H9 (cell line): ENCODE data around the gene AFDN. TPM values are rescaled to one million over a fixed set of nuclear protein-coding genes. Genes with fewer than 3 reads are reported as not detected.

Source experiments
- DNase-seq: peaks from one replicate; pipeline ENCODE4 v3.0.0-alpha.2; 2017
- H2AFZ ChIP-seq: one replicate; pipeline ENCODE4 v1.6.1; 2013; ENCODE audit warnings: mild to moderate bottlenecking, low read length, control low read depth, moderate library complexity
- H2AK5ac ChIP-seq: 2 replicates; pipeline ENCODE4 v1.6.1; 2013; ENCODE audit warnings: low read length, control low read depth, mixed read lengths; ENCODE audit not compliant: insufficient read length
- H2BK120ac ChIP-seq: one replicate; pipeline ENCODE4 v1.6.1; 2013; ENCODE audit warnings: low read depth, mild to moderate bottlenecking, low read length, control low read depth, inconsistent platforms; ENCODE audit not compliant: poor library complexity, severe bottlenecking
- H2BK12ac ChIP-seq: 2 replicates; pipeline ENCODE4 v1.6.1; 2013; ENCODE audit warnings: low read length, control low read depth, mixed read lengths, low read depth; ENCODE audit not compliant: insufficient read length
- H2BK15ac ChIP-seq: 2 replicates; pipeline ENCODE4 v1.6.1; 2013; ENCODE audit warnings: low read depth, low read length, control low read depth
- H2BK20ac ChIP-seq: one replicate; pipeline ENCODE4 v1.6.1; 2013; ENCODE audit warnings: low read depth, mild to moderate bottlenecking, low read length, control low read depth, inconsistent platforms; ENCODE audit not compliant: poor library complexity, severe bottlenecking
- H2BK5ac ChIP-seq: 2 replicates; pipeline ENCODE4 v1.6.1; 2013; ENCODE audit warnings: low read length, control low read depth, mixed read lengths; ENCODE audit not compliant: insufficient read length
- H3K14ac ChIP-seq: 2 replicates; pipeline ENCODE4 v1.6.1; 2013; ENCODE audit warnings: low read length, control low read depth; ENCODE audit not compliant: insufficient read depth
- H3K18ac ChIP-seq: 2 replicates; pipeline ENCODE4 v1.6.1; 2013; ENCODE audit warnings: low read depth, mild to moderate bottlenecking, mixed read lengths, low read length, control low read depth; ENCODE audit not compliant: insufficient read length
- H3K23ac ChIP-seq: 2 replicates; pipeline ENCODE4 v1.6.1; 2013; ENCODE audit warnings: low read length, control low read depth, mixed read lengths, low read depth; ENCODE audit not compliant: insufficient read length
- H3K23me2 ChIP-seq: 2 replicates; pipeline ENCODE4 v1.6.1; 2013; ENCODE audit warnings: low read depth, mild to moderate bottlenecking, mixed read lengths, low read length, control low read depth; ENCODE audit not compliant: insufficient read length, poor library complexity, severe bottlenecking
- H3K27ac ChIP-seq: 2 replicates; pipeline ENCODE4 v1.5.1; 2013; ENCODE audit warnings: low read length, control low read depth, mixed read lengths, low read depth; ENCODE audit not compliant: insufficient read length
- H3K27me3 ChIP-seq: 2 replicates; pipeline ENCODE4 v1.6.1; 2013; ENCODE audit warnings: low read length, control low read depth, inconsistent platforms; ENCODE audit not compliant: insufficient read depth
- H3K4ac ChIP-seq: 2 replicates; pipeline ENCODE4 v1.6.1; 2013; ENCODE audit warnings: low read depth, mild to moderate bottlenecking, control low read depth, inconsistent platforms, low read length, moderate library complexity
- H3K4me1 ChIP-seq: 2 replicates; pipeline ENCODE4 v1.6.1; 2013; ENCODE audit warnings: low read length, control low read depth, inconsistent platforms; ENCODE audit not compliant: insufficient read depth
- H3K4me2 ChIP-seq: 2 replicates; pipeline ENCODE4 v1.6.1; 2013; ENCODE audit warnings: low read length, control low read depth, mixed read lengths; ENCODE audit not compliant: insufficient read length, insufficient read depth
- H3K56ac ChIP-seq: 2 replicates; pipeline ENCODE4 v1.6.1; 2013; ENCODE audit warnings: low read depth, mild to moderate bottlenecking, mixed read lengths, low read length, control low read depth; ENCODE audit not compliant: insufficient read length
- H3K79me1 ChIP-seq: 2 replicates; pipeline ENCODE4 v1.6.1; 2013; ENCODE audit warnings: low read depth, mild to moderate bottlenecking, moderate library complexity, low read length, control low read depth, inconsistent platforms; ENCODE audit not compliant: insufficient read depth, poor library complexity, severe bottlenecking
- H3K79me2 ChIP-seq: 2 replicates; pipeline ENCODE4 v1.6.1; 2013; ENCODE audit warnings: low read length, control low read depth, inconsistent platforms; ENCODE audit not compliant: insufficient read depth
- H3K9ac ChIP-seq: 2 replicates; pipeline ENCODE4 v1.6.1; 2013; ENCODE audit warnings: low read length, control low read depth, mixed read lengths; ENCODE audit not compliant: insufficient read length; ENCODE audit errors: extremely low read depth
- H3K9me3 ChIP-seq: one replicate; pipeline ENCODE4 v1.6.1; 2013; ENCODE audit warnings: low read depth, low read length, inconsistent platforms; ENCODE audit not compliant: control insufficient read depth
- H3T11ph ChIP-seq: one replicate; pipeline ENCODE4 v1.6.1; 2013; ENCODE audit warnings: mild to moderate bottlenecking, low read length, control low read depth, inconsistent platforms
- H4K20me1 ChIP-seq: one replicate; pipeline ENCODE4 v1.6.1; 2013; ENCODE audit not compliant: control insufficient read depth, insufficient read length, insufficient read depth
- H4K5ac ChIP-seq: 2 replicates; pipeline ENCODE4 v1.6.1; 2013; ENCODE audit warnings: low read depth, mild to moderate bottlenecking, mixed read lengths, low read length, control low read depth; ENCODE audit not compliant: insufficient read length
- H4K8ac ChIP-seq: replicated peaks from 2 replicates; pipeline ENCODE4 v1.6.1; 2013; ENCODE audit warnings: low read length, control low read depth, mixed read lengths, low read depth; ENCODE audit not compliant: insufficient read length
- H4K91ac ChIP-seq: 2 replicates; pipeline ENCODE4 v1.6.1; 2013; ENCODE audit warnings: low read depth, mild to moderate bottlenecking, moderate library complexity, mixed read lengths, low read length, control low read depth; ENCODE audit not compliant: insufficient read length
- H3K27ac Mint-ChIP-seq, 3 experiments: 2 replicates in 2 of 3; 3 replicates in 1 of 3; pipeline ENCODE4 v1.8.0; 2020 to 2021; ENCODE audit warnings: mixed read lengths in 3 of 3, mild to moderate bottlenecking in 1 of 3, moderate library complexity in 1 of 3
- H3K27me3 Mint-ChIP-seq: 2 replicates; pipeline ENCODE4 v1.8.0; 2021; ENCODE audit warnings: low read depth, mild to moderate bottlenecking, moderate library complexity, mixed read lengths
- H3K36me3 Mint-ChIP-seq, 3 experiments: 2 replicates in 2 of 3; 3 replicates in 1 of 3; pipeline ENCODE4 v1.8.0; 2020 to 2021; ENCODE audit warnings: low read depth in 3 of 3, mixed read lengths in 3 of 3; ENCODE audit not compliant: insufficient read depth in 1 of 3
- H3K4me1 Mint-ChIP-seq, 2 experiments: 2 replicates each; pipeline ENCODE4 v1.8.0; 2020; ENCODE audit warnings: mixed read lengths in 2 of 2
- H3K4me3 Mint-ChIP-seq, 2 experiments: 2 replicates in 1 of 2; 3 replicates in 1 of 2; pipeline ENCODE4 v1.8.0; 2020 to 2021; ENCODE audit warnings: mild to moderate bottlenecking in 2 of 2, mixed read lengths in 2 of 2, moderate library complexity in 1 of 2
- H3K9me3 Mint-ChIP-seq, 2 experiments: 2 replicates in 1 of 2; 3 replicates in 1 of 2; pipeline ENCODE4 v1.8.0; 2020; ENCODE audit warnings: mild to moderate bottlenecking in 2 of 2, mixed read lengths in 2 of 2, moderate library complexity in 1 of 2
- WGBS: extraction: QIAGEN DNeasy Blood & Tissue Kit; methylation state at CpG from one replicate; pipeline ENCODE4 v1.1.7; 2013; ENCODE audit warnings: missing lambda C conversion rate, low lambda C conversion rate, mixed read lengths; ENCODE audit not compliant: insufficient read length; ENCODE audit errors: extremely low coverage; 5-methylcytosine and 5-hydroxymethylcytosine counted together
- total RNA-seq: library from RNA; stranded (reverse); gene quantifications from 2 replicates; pipeline ENCODE4 v1.2.1, GENCODE V29; 2021
- TF ChIP-seq, protein P1 (sequence below): fragments of 200-600 bp; sonication (generic); conservative IDR thresholded peaks from 3 replicates; pipeline ENCODE4 v1.8.0; 2021; ENCODE audit warnings: antibody characterized with exemption, mild to moderate bottlenecking

Gene AFDN
- total RNA-seq, 1 experiment from 2014 or later: 157 TPM

GRCh38 chr6:167990016-167990945 lies 163.6 kb downstream of the AFDN start:
- DNase-seq: no peak
- Histone ChIP-seq H3K4me2 (no peak overlapping the region), H4K8ac (no peak overlapping the region), H2BK120ac (no peak overlapping the region), H2AK5ac (no peak overlapping the region), H3K27me3 (no peaks in the 10 kb centered on the region), H3K56ac (no peak overlapping the region), H3K18ac (no peak overlapping the region), H2BK5ac (no peak overlapping the region), H3K23me2 (no peaks in the 10 kb centered on the region), H2BK20ac (no peak overlapping the region), H3K23ac (no peak overlapping the region), H3K4me1 (no peaks in the 10 kb centered on the region), H4K91ac (no peak overlapping the region), H3K27ac (no peak overlapping the region), H4K5ac (no peak overlapping the region), H3K9ac (no peak overlapping the region), H3K4ac (no peak overlapping the region), H4K20me1 (no peaks in the 10 kb centered on the region), H3K79me2 (no peaks in the 10 kb centered on the region), H3K79me1 (no peaks in the 10 kb centered on the region), H3T11ph (no peak overlapping the region), H2AFZ (no peak overlapping the region), H2BK12ac (no peak overlapping the region), H3K14ac (no peak overlapping the region), H3K9me3 (no peaks in the 10 kb centered on the region), H2BK15ac (no peak overlapping the region)
- H3K4me3 Mint-ChIP-seq: no peak overlapping the region
- no peak overlapping the region for H3K27ac Mint-ChIP-seq
- H3K27me3 Mint-ChIP-seq: peaks cover 2% of the 10 kb centered on the region
- H3K36me3 Mint-ChIP-seq: peaks cover 0 to 4% (median 2%) of the 10 kb centered on the region in 3 experiments; a peak in 1 of 7 replicates
- TF ChIP-seq, protein P1, sequence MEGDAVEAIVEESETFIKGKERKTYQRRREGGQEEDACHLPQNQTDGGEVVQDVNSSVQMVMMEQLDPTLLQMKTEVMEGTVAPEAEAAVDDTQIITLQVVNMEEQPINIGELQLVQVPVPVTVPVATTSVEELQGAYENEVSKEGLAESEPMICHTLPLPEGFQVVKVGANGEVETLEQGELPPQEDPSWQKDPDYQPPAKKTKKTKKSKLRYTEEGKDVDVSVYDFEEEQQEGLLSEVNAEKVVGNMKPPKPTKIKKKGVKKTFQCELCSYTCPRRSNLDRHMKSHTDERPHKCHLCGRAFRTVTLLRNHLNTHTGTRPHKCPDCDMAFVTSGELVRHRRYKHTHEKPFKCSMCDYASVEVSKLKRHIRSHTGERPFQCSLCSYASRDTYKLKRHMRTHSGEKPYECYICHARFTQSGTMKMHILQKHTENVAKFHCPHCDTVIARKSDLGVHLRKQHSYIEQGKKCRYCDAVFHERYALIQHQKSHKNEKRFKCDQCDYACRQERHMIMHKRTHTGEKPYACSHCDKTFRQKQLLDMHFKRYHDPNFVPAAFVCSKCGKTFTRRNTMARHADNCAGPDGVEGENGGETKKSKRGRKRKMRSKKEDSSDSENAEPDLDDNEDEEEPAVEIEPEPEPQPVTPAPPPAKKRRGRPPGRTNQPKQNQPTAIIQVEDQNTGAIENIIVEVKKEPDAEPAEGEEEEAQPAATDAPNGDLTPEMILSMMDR: no peak
- WGBS: no CpG with 5 or more reads among the region's 75 CpGs
- H3K9me3 Mint-ChIP-seq: peaks cover 7 to 9% of the 10 kb centered on the region in 2 experiments; a peak in 4 of 5 replicates
- H3K4me1 Mint-ChIP-seq: no peaks in the 10 kb centered on the region
